HG02759 (cell line): ENCODE data around the gene RXRA.

Experiments used
- ATAC-seq: cut with Tn5 transposase; IDR thresholded peaks from one replicate; pipeline ENCODE4 v1.9.1; 2021; ENCODE audit warnings: mild to moderate bottlenecking, moderate library complexity; ENCODE audit not compliant: unreplicated experiment

RXRA gene

DNA sequence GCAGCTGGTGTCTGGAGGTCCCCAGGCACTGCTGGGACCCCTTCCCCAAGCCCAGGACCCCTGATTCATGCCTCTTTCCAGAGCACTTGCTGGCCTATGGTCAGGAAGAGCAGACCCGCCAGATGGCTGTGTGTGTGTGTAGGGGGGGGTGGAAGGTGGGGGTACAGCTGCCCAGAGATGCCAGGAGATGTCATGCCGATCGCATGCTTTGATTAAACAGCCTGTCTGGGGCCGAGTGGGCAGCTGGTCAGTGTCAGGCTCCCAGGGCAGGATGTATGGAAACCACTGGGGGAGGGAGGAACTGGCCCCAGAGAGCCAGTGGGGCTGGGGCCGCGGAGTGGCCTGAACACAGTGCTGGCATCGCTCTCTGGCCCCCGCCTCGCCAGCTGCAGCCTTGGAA is 23.7 kb downstream of the RXRA start:
- ATAC-seq = no peak

DNA sequence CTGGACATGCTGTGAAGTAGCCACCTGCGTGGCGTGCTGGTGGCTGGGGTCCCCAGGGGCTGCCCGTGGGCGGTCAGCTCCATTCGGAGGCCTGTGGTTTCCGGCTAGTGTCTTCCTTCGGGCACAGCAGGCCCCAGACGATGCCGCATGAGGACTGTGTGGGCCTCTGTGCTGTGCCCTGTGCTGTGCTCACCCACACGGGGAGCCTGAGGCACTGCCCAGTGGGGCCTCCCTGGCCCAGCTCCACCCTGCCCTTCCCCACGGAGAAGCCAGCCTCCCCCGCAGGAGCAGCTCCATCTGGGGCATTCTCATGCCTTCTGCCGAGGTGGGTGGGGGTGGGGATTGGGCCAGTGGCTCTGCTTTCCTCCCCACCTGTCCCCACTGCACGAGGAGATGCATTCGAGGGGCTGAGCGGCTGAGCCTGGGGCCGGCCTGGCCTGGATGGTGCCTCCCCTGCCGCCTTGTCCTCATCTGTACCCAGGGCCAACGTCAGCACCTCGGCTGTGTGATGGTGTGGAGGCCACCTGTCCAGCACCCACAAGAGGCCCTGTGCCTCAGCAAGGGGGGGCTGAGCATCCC is 24.2 kb downstream of the RXRA start:
- no peak for ATAC-seq

DNA sequence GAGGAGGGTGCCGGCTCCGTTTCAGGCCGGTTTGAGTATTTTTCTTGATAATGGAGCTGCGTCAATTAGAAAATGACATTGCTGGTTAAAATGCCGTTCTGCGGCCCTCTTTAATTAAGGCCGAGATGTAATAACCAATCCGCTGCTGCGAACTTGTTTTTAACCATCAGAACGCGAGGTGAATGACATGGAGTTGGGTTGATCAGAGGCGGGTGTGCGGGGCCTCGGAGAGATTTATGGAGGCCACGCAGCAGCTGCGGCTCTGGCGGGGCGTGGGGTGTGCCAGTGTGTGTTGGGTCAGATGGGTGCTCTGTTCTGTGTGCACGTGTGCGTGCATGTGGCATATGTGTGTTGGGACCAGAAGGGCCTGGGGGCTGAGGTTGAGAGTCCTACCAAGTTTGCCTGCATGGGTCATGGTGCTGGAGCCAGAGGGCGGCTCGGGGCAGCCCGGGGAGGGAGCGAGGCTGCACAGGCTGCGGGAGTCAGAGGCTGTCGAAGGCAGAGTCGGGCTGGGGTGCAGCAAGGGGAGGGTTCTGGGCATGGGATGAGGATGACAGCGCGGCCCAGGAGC is 25.4 kb downstream of the RXRA start:
- ATAC-seq = no peak

DNA sequence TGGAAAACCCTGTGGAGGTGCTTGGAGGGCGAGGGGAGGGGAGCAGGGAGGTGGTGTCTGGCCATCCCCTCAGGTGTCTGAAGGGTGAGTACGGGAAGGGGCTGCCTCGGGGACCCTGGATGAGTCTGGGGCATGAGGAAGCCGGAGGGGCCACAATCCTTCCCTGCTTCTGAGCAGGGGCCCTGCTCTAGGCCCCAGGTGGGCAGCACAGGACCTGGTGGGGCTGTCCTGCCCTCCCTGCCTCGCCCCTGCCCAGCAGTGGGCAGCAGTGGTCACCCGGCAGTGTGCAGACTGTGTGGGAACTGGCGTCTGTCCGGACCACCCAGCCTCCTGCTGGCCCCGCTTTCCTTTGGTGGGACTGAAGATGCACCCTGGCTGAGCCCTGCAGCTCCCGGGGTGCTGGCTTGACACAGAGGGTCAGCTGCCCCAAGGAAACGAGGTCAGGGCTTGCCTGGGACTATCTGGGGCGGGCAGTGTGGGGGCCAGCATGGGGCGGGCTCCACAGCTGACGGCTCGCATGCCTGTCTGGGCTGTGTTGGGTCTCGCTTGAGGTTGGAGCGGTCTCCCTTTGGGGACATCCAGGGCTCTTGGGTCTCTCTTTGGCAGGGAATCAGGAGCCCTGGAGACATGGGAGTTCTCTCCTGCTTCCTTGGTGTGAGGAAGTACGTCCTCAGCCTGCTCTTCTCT is 26.1 kb downstream of the RXRA start:
- ATAC-seq = no peak

- ATAC-seq = no peak
Observed at GRCh38 chr9:134353539-134353938, 27.3 kb downstream of the RXRA start.

DNA sequence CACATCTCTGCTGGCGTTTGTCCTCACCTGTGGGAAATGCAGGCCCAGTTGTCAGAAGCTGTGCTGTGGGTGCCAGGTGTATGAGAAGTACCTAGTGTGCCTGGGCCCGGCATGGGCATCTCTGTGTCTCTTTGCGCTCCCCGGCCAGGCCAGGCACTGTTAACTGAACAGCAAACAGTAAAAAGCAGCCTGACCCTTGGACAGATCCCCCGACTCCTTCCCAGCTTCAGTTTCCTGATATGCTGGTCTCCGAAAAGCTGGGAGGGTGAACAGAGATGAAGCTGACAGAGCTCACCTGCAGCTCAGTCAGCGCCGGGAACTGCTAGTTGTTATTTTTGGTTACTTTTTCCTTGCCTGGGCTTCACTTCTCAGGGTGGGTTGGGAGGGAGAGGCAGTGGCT is 28.9 kb downstream of the RXRA start:
- ATAC-seq = no peak

DNA sequence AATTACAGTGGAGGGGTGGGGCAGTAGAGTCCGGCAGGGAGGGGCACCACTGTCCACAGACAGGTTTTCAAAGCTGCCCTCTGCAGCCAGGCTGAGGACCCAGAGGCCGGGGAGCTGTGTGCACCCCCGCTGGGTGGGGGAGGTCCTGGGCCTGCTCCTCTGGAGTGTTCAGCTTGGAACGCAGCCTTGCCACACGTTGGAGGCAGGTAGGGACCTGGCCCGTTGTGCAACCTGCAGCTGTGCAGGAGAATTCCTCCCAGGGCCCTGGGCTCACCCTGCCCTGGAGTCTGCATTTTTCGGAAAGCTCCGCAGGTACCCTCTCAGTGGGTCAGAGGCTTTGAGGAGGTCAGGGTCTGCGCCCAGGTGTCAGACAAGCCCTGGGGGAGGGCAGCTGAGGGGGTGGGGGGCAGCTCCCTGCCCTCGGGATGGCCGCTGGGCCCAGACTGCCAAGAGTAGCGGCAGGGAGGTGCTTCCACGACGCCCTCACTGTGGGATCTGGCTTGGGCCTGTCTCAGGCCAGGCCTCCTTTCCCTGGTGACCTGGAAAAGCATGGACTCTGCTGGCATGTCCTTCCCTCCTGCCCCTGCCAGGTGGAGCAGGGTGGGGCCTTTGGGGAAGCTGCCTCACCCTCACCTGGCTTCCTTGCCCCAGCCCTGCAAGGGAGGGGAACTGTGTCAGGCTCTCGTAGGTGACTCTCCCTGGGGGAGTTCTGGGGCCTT is 29.5 kb downstream of the RXRA start:
- no peak for ATAC-seq

- no peak for ATAC-seq
Observed at GRCh38 chr9:134356496-134357470, 30.5 kb downstream of the RXRA start.

DNA sequence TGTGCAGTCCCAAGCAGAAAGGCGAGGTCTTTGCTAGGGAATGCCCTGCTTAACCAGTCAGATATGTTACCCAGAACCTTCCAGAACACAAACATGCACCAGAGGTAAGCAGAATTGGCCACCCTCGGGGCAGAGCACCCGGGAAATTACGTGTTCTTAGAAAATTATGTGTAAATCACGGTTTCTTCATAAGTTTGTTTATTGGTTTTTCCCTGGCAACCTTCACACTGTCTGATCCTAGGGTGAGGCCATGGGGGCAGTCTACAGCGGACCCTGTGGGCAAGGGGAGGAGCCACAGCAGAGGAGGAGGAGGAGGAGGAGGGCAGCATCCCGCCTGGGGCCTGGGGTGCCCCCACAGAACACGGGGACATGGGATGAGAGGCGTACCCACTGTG is 31.4 kb downstream of the RXRA start:
- no peak for ATAC-seq

DNA sequence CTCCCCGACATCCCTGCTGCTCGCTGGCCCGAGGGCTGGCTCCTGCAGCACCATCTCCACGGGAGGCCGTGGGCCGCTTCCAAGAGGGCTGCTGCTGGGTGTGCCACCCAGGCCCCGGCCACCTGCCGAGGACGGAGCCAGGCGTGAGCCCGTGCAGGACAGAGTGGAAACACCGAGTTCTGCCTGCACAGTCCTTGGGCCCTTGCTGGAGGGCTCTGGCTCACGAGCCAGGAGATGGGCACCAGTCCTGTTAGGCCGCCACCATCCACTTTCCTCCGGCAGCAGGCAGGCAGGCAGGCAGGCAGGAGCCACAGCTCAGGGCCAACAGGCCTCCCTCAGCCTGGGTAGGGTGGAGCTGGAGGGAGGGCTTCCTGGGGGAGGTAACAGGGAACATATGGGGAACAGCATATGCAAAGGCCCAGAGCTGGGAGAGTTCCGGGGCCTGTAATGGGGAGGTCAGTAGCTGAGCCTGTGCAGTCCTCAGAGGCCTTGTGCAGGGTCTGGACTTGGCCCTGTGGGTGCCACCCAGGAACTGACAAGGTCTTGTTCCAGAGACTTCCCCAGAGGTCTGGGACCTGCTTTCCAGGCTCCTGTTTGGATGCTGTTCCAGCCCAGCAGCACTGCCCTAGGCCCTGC is 31.9 kb downstream of the RXRA start:
- ATAC-seq = no peak

DNA sequence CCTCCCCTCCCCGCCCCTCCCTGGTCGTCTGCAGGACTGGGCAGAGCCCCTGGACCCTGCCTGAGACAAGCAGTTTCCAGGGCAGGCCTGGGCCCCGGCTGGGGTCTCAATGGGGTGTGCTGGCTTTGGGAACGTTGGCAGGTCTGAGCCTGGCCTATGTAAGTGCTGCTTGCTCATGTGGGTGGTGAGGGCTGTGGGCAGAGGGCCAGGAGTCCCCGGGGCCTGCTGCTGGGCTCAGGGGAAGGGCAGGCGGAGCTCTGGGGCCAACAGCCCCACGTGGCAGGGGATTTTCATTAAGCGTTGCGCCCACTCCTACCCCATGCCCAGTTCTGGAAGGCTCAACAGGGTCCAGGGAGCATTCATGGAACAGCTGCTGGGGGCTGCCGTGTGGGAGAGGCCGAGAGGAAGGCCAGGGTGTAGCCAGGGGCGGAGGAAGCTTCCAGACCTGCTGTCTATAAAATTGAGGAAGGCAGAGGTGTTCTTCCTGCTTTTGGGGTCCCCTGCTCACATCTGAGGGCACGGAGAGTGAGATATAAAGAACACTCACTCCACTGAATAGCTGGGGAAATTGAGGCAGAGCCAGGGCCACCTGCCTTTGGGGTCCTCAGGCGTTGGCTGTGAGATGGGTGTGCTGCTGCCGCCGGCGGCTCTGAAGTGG is 32.5 kb downstream of the RXRA start:
- no peak for ATAC-seq

DNA sequence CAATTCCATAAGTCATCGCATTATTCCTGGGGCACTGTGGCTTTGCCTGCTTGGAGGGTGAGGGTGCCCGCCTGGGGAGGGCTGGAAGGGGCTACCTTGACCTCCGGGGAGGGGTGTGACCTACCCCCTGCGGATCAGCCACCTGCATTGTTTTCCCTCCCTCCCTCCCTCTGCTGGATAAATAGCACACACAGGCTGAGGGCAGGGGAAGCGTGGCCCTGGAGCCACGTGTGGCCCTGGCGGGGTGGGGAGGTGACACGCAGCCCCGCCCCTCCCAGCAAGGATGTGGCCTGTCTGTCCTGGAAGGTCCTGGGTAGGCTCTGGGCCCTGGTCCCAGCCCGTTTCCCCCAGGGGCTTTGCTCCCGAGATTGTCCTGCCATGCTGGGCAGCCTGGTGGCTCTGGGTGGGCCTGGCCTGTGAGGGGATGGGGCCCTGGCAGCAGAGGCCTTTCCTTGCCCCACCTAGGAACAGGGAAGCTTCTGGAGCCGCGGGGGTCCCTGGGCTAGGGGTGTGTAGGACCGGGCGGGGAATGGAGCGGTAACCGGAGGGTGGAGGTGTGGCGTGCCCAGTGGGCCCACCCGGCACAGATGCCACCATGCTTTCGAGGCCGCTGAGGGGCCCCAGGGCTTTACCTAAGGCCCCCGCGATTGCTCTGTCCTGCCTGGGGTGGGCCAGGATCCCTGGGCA is 33.4 kb downstream of the RXRA start:
- no peak for ATAC-seq

- ATAC-seq = no peak
Observed at GRCh38 chr9:134360180-134360759, 34.0 kb downstream of the RXRA start.

DNA sequence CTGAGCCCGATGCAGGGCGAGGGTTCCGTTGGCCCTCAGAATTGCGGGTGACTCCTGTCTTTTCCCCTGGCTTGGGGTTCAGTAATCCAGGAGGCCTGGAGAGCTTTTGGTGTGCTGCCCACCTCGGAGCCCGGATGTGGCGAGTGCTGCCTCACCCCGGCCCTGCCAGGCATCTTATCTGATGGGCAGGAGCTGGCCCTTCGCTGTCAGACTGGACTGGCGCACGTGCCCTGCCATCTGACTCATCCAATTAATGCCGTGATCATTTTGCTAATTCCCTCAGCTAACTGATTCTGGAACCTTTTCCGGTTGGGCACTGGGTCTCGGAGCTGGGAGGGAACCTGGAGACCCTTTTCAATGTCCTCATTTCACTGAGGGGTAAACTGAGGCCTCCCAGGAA is 34.6 kb downstream of the RXRA start:
- ATAC-seq = no peak

- ATAC-seq = no peak
Observed at GRCh38 chr9:134361426-134361825, 35.2 kb downstream of the RXRA start.

DNA sequence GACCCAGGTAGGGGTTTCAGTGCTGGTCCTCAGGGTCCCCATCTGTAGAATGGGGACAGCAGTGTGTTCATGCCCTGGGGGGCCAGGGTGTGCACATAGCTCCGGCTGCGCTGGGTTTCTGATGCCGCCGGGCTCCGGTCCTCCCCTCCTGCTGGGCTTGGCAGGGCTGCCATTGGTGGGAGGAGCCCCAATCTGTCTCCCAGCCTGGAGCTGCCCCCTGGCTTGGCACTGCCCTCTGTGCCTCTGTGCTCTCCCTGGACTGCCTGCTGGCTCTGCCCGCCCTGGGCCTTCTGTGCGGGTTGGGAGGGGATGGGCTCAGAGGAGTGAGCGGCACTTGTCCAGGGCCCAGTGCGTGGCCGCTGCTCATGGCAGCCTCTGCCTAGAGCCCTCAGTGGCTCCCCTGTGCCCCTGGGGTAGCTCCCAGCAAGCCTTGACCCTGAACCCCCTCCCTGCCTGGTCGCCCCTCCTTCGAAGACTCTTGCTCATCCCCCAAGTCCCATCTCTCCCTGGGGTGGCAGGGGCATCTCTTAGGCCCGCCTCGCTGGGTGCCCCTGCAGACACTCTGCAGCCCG is 35.7 kb downstream of the RXRA start:
- no peak for ATAC-seq

DNA sequence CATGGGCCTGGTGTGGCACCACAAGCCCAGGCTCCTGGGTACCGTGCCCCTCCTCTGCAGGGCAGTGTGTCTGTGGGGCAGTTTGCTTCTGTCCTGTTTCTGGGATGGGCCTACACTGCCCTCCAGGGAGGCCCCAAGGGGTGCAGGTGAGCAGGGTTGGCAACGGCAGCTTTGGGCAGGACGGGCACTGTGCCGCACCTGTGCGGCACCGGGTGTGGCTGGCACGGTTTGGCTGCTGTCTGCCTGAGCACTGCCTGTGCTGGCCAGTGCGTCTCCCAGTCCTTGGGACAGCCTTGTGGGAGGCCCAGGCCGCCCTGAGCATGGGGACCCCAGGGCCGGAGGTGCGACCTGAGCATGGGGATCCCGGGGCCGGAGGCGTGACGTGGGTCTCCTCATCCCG is 37.2 kb downstream of the RXRA start:
- no peak for ATAC-seq

DNA sequence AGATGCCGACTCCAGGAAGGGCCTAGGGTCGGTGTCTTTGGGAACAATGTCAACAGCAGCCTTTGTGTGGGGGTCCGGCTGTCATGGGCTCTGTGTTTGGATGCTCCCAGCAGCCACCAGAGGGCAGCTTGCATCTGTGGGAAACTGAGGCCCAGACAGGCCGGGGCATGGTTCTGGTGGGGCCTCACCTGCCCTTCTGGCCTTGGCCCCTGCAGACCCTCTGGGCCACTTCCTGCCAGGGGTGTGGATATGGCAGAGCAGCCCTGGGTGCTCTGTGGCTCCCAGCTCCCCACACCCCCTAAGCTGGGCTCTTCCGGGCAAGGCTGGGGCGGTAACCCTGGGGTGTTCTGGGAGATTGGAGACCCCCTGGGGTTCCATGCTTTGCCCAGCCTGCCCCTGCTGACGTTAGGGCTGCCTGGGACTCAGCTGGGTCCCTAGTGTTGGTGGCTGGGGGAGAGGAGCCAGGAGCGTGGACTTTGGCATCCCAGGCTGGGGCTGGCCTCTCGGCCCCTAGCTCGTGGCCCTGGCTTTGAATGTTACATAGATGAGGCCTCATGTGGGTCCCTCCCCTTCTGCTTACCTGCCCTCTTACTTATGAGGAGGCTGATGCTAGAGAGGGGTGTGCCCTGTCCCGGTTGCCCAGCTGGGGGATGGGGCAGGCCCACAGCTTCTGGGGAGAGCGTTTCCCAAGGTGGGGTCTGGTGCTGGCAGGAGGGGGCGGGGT is 38.3 kb downstream of the RXRA start:
- ATAC-seq = no peak
